ENCODE data around the gene PPP2R5C.

The PPP2R5C gene

GRCh38 chr14:101917413-101918017, 156.0 kb downstream of the PPP2R5C start:
- no peak for DNase-seq (ENCODE audit: low read depth)

GRCh38 chr14:101918065-101918989, 156.8 kb downstream of the PPP2R5C start:
- DNase-seq (ENCODE audit: low read depth) = no peak

GRCh38 chr14:101920271-101920670, 158.8 kb downstream of the PPP2R5C start:
- DNase-seq (ENCODE audit: low read depth) = no peak

- no peak for DNase-seq (ENCODE audit: low read depth)
Measured at GRCh38 chr14:101922866-101923265, 161.4 kb downstream of the PPP2R5C start.

- DNase-seq (ENCODE audit: low read depth) = no peak
Measured at GRCh38 chr14:101925152-101925551, 163.6 kb downstream of the PPP2R5C start.

- no peak for DNase-seq (ENCODE audit: low read depth)
Measured at GRCh38 chr14:101926085-101926484, 164.6 kb downstream of the PPP2R5C start.

GRCh38 chr14:101926620-101927019, 165.1 kb downstream of the PPP2R5C start:
- no peak for DNase-seq (ENCODE audit: low read depth)

GRCh38 chr14:101927859-101928258, 166.3 kb downstream of the PPP2R5C start:
- peak; percentile 96 for DNase-seq (ENCODE audit: low read depth)

- DNase-seq (ENCODE audit: low read depth) = no peak
Measured at GRCh38 chr14:101928415-101928841, 166.9 kb downstream of the PPP2R5C start.

- no peak for DNase-seq (ENCODE audit: low read depth)
Measured at GRCh38 chr14:101929096-101929495, 167.6 kb downstream of the PPP2R5C start.

- no peak for DNase-seq (ENCODE audit: low read depth)
Measured at GRCh38 chr14:101929946-101930345, 168.4 kb downstream of the PPP2R5C start.

- peak; percentile 69 for DNase-seq (ENCODE audit: low read depth)
Measured at GRCh38 chr14:101932673-101933072, 171.2 kb downstream of the PPP2R5C start.

- no peak for DNase-seq (ENCODE audit: low read depth)
Measured at GRCh38 chr14:101933209-101933608, 171.7 kb downstream of the PPP2R5C start.

- DNase-seq (ENCODE audit: low read depth) = no peak
Measured at GRCh38 chr14:101934601-101935150, 173.2 kb downstream of the PPP2R5C start.

- DNase-seq (ENCODE audit: low read depth) = no peak
Measured at GRCh38 chr14:101937926-101938767, 176.6 kb downstream of the PPP2R5C start.

- DNase-seq (ENCODE audit: low read depth) = no peak
Measured at GRCh38 chr14:101939646-101940170, 178.2 kb downstream of the PPP2R5C start.

- DNase-seq (ENCODE audit: low read depth) = no peak
Measured at GRCh38 chr14:101944451-101944850, 182.9 kb downstream of the PPP2R5C start.

- no peak for DNase-seq (ENCODE audit: low read depth)
Measured at GRCh38 chr14:101945171-101945570, 183.7 kb downstream of the PPP2R5C start.

- DNase-seq (ENCODE audit: low read depth) = no peak
Measured at GRCh38 chr14:101947577-101947903, 186.0 kb downstream of the PPP2R5C start.

GRCh38 chr14:101947904-101948665, 186.6 kb downstream of the PPP2R5C start:
- DNase-seq (ENCODE audit: low read depth) = peak; percentile 100

- no peak for DNase-seq (ENCODE audit: low read depth)
Measured at GRCh38 chr14:101948666-101949216, 187.2 kb downstream of the PPP2R5C start.
